ENCODE results near the gene FITM1.
A peak's percentile ranks its signal among the peaks of the same experiment; 100 is the strongest.

The FITM1 gene

GRCh38 chr14:24177041-24177825 is 46.8 kb downstream of the FITM1 start:
- DNase-seq: no peak
- Histone ChIP-seq H3K27ac (no peak overlapping the region), H3K27me3 (ENCODE audit: insufficient read depth, low read depth, severe bottlenecking) (no peaks in the 10 kb centered on the region), H3K9me3 (ENCODE audit: severe bottlenecking) (no peaks in the 10 kb centered on the region), H3K36me3 (peaks cover 94% of the 10 kb centered on the region), H3K4me3 (ENCODE audit: low read depth, low read length) (no peak overlapping the region)
- TF ChIP-seq CTCF (IDR thresholded peaks at IDR 0.05; ENCODE audit: low read depth, low read length): no peak

- Histone ChIP-seq H3K9me3 (ENCODE audit: severe bottlenecking) (no peaks in the 10 kb centered on the region), H3K36me3 (peaks cover 94% of the 10 kb centered on the region), H3K4me3 (ENCODE audit: low read depth, low read length) (no peak overlapping the region), H3K27me3 (ENCODE audit: insufficient read depth, low read depth, severe bottlenecking) (no peaks in the 10 kb centered on the region), H3K27ac (no peak overlapping the region)
- DNase-seq: no peak
- no peak for TF ChIP-seq CTCF (IDR thresholded peaks at IDR 0.05; ENCODE audit: low read depth, low read length)
Observed at GRCh38 chr14:24177891-24178290, 47.4 kb downstream of the FITM1 start.

GRCh38 chr14:24178399-24179178 is 48.1 kb downstream of the FITM1 start:
- H3K36me3 ChIP-seq: peaks cover 94% of the 10 kb centered on the region
- DNase-seq: no peak

GRCh38 chr14:24179294-24179960 is 49.0 kb downstream of the FITM1 start:
- Histone ChIP-seq H3K36me3 (peaks cover 92% of the 10 kb centered on the region), H3K4me3 (ENCODE audit: low read depth, low read length) (no peak overlapping the region), H3K27me3 (ENCODE audit: insufficient read depth, low read depth, severe bottlenecking) (no peaks in the 10 kb centered on the region), H3K9me3 (ENCODE audit: severe bottlenecking) (no peaks in the 10 kb centered on the region), H3K27ac (peak overlapping the region; percentile 51)
- no peak for TF ChIP-seq CTCF (IDR thresholded peaks at IDR 0.05; ENCODE audit: low read depth, low read length)
- DNase-seq: no peak

More at GRCh38 chr14:24178399-24179178, 48.1 kb downstream of the FITM1 start:
- no peaks in the 10 kb centered on the region for H3K9me3 ChIP-seq (ENCODE audit: severe bottlenecking)
- no peaks in the 10 kb centered on the region for H3K27me3 ChIP-seq (ENCODE audit: insufficient read depth, low read depth, severe bottlenecking)
- TF ChIP-seq CTCF (IDR thresholded peaks at IDR 0.05; ENCODE audit: low read depth, low read length): no peak
- H3K4me3 ChIP-seq (ENCODE audit: low read depth, low read length): no peak overlapping the region
- H3K27ac ChIP-seq: peak overlapping the region; percentile 51; the same call in 1 of the 2 replicates

- H3K4me3 ChIP-seq (ENCODE audit: low read depth, low read length): no peak overlapping the region
- peak overlapping the region; percentile 51 for H3K27ac ChIP-seq
- no peaks in the 10 kb centered on the region for H3K27me3 ChIP-seq (ENCODE audit: insufficient read depth, low read depth, severe bottlenecking)
- peaks cover 92% of the 10 kb centered on the region for H3K36me3 ChIP-seq
- H3K9me3 ChIP-seq (ENCODE audit: severe bottlenecking): no peaks in the 10 kb centered on the region
- TF ChIP-seq CTCF (IDR thresholded peaks at IDR 0.05; ENCODE audit: low read depth, low read length): no peak
- no peak for DNase-seq
Observed at GRCh38 chr14:24179961-24180796, 49.7 kb downstream of the FITM1 start.

All from WERI-Rb-1 (cell line).